ENCODE measurements around the gene MS4A2. TPM values are rescaled to one million over a fixed set of nuclear protein-coding genes. Genes with fewer than 3 reads are reported as not detected.

MS4A2 gene
- total RNA-seq, 2 donors from 2014 or later, result 2.2 to 2.9 TPM

- no peak overlapping the region for H3K27ac ChIP-seq
- TF ChIP-seq, protein P1, sequence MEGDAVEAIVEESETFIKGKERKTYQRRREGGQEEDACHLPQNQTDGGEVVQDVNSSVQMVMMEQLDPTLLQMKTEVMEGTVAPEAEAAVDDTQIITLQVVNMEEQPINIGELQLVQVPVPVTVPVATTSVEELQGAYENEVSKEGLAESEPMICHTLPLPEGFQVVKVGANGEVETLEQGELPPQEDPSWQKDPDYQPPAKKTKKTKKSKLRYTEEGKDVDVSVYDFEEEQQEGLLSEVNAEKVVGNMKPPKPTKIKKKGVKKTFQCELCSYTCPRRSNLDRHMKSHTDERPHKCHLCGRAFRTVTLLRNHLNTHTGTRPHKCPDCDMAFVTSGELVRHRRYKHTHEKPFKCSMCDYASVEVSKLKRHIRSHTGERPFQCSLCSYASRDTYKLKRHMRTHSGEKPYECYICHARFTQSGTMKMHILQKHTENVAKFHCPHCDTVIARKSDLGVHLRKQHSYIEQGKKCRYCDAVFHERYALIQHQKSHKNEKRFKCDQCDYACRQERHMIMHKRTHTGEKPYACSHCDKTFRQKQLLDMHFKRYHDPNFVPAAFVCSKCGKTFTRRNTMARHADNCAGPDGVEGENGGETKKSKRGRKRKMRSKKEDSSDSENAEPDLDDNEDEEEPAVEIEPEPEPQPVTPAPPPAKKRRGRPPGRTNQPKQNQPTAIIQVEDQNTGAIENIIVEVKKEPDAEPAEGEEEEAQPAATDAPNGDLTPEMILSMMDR (IDR thresholded peaks at IDR 0.05), result no peak
- intact Hi-C loops (cut with DNase I), result no loop called here
- H3K36me3 ChIP-seq, result no peaks in the 10 kb centered on the region
- H3K9ac ChIP-seq (ENCODE audit: low read depth in 2 of 2, low read length in 2 of 2), result no peak overlapping the region
- no peaks in the 10 kb centered on the region for H3K9me3 ChIP-seq
- DNase-seq, result no peak
- H3K4me1 ChIP-seq, result no peaks in the 10 kb centered on the region
- H3K27me3 ChIP-seq, result no peaks in the 10 kb centered on the region
- H3K4me3 ChIP-seq, result no peak overlapping the region
Observed at GRCh38 chr11:60111793-60112192, 23.3 kb downstream of the MS4A2 start.

- Histone ChIP-seq H3K27me3 (no peaks in the 10 kb centered on the region), H3K27ac (no peak overlapping the region), H3K4me3 (no peak overlapping the region), H3K9ac (ENCODE audit: low read depth in 2 of 2, low read length in 2 of 2) (no peak overlapping the region), H3K36me3 (no peaks in the 10 kb centered on the region), H3K9me3 (no peaks in the 10 kb centered on the region), H3K4me1 (no peaks in the 10 kb centered on the region)
- DNase-seq, result no peak
- TF ChIP-seq, protein P1 (IDR thresholded peaks at IDR 0.05), result no peak
- intact Hi-C loops (cut with DNase I), result no loop called here
Observed at GRCh38 chr11:60116996-60117790, 28.7 kb downstream of the MS4A2 start.

DNA sequence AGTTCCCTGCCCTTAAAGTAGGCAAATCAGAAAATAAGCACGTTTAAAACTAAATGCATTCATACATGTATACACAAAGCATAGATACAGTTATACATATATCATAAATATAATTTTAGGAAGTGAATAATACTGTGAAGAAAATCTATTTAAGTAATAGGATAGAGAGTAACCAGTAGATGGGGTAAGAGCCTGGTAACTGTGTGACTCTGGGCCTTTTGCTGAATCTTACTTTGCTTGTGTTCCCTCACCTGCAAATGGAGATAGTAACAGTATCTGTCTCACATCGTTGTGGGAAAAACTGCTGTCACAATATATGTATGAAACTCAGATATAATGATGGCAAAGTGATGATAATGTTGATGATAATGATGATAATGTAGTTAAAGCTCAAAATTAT, 29.9 kb downstream of the MS4A2 start:
- Histone ChIP-seq H3K9me3 (no peaks in the 10 kb centered on the region), H3K27me3 (no peaks in the 10 kb centered on the region), H3K4me3 (no peak overlapping the region), H3K9ac (ENCODE audit: low read depth in 2 of 2, low read length in 2 of 2) (no peak overlapping the region), H3K36me3 (no peaks in the 10 kb centered on the region), H3K4me1 (no peaks in the 10 kb centered on the region), H3K27ac (no peak overlapping the region)
- intact Hi-C loops (cut with DNase I), result no loop called here
- TF ChIP-seq, protein P1 (IDR thresholded peaks at IDR 0.05), result no peak
- DNase-seq, result no peak

DNA sequence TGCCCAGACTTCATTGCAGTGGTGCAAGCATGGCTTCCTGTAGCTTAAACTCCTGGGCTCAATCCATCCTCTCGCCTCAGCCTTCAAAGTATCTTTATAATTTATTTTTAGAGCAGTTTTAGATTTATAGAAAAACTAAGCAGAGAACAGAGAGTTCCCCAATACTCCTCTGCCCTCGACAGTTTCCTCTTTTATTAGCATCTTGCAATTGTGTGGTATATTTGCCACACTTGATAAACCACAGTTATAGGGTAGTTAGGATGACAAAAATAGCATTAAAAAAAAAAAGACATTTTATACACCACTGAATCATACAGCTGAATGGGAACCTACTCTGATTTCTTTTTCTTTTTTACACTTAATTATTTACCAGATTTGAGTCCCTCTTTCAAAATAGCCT, 31.2 kb downstream of the MS4A2 start:
- no peak overlapping the region for H3K4me3 ChIP-seq
- TF ChIP-seq, protein P1 (IDR thresholded peaks at IDR 0.05), result no peak
- DNase-seq, result no peak
- H3K9me3 ChIP-seq, result no peaks in the 10 kb centered on the region
- intact Hi-C loops (cut with DNase I), result no loop called here
- no peak overlapping the region for H3K9ac ChIP-seq (ENCODE audit: low read depth in 2 of 2, low read length in 2 of 2)
- H3K27ac ChIP-seq, result no peak overlapping the region
- H3K36me3 ChIP-seq, result no peaks in the 10 kb centered on the region
- no peaks in the 10 kb centered on the region for H3K4me1 ChIP-seq
- no peaks in the 10 kb centered on the region for H3K27me3 ChIP-seq

DNA sequence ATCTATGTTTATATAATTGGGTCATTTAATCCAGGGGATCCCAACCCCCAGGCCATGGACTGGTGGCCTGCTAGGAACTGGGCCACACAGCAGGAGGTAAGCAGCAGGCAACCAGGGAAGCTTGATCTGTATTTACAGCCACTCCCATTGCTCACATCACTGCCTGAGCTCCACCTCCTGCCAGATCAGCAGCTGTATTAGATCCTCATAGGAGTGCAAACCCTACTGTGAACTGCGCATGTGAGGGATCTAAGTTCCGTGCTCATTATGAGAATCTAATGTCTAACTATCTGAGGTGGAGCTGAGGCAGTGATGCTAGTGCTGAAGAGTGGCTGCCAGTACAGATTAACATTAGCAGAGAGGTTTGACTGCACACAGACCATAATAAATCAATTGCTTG, 32.8 kb downstream of the MS4A2 start:
- TF ChIP-seq, protein P1 (IDR thresholded peaks at IDR 0.05), result no peak
- peak; percentile 48 for DNase-seq
- Histone ChIP-seq H3K4me1 (no peaks in the 10 kb centered on the region), H3K9me3 (no peaks in the 10 kb centered on the region), H3K36me3 (no peaks in the 10 kb centered on the region), H3K4me3 (no peak overlapping the region), H3K27me3 (no peaks in the 10 kb centered on the region), H3K9ac (ENCODE audit: low read depth in 2 of 2, low read length in 2 of 2) (no peak overlapping the region), H3K27ac (no peak overlapping the region)
- intact Hi-C loops (cut with DNase I), result no loop called here

Measured in colonic mucosa (tissue), 4 donors.